Mammary epithelial cell (primary cell): ENCODE measurements around the gene LRMDA.

Experiments used
- EZH2 ChIP-seq: IDR thresholded peaks from 2 replicates; pipeline ENCODE4 v1.6.1; 2012; ENCODE audit warnings: low read length, inconsistent platforms, borderline replicate concordance
- TF ChIP-seq, protein P1 (sequence below), 2 donors: IDR thresholded peaks in 1 of 2; conservative IDR thresholded peaks in 1 of 2; 2 replicates each; pipeline ENCODE4 v1.5.1; 2011 to 2012; ENCODE audit warnings: inconsistent platforms in 2 of 2, low read length in 2 of 2, mild to moderate bottlenecking in 2 of 2, control low read depth in 1 of 2, low read depth in 1 of 2; ENCODE audit not compliant: insufficient read depth in 1 of 2; ENCODE audit errors: extremely low read depth in 1 of 2

DNA sequence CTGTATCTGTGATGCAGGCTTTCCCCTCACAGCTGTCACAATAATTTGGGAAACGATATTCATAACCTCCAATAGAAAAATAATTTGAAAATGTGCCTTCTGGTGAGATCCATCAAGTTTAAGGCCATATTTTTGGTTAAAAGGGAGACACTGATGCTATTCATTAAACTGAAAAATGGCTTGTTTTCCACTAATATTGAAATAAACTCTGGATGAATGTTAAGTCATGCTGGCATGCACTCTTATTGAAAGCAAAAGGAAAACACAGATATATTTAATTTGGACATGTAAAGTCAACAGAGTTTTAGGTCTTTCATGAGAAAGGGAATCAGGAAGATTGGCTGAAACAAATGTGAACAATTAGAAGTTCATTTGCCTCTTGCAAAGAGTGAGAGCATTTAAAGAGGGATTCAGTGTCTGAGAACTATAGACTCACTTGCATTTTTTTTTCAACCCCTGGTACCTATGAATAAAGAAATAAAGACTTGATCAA is 879.2 kb downstream of the LRMDA start:
- TF ChIP-seq, protein P1, sequence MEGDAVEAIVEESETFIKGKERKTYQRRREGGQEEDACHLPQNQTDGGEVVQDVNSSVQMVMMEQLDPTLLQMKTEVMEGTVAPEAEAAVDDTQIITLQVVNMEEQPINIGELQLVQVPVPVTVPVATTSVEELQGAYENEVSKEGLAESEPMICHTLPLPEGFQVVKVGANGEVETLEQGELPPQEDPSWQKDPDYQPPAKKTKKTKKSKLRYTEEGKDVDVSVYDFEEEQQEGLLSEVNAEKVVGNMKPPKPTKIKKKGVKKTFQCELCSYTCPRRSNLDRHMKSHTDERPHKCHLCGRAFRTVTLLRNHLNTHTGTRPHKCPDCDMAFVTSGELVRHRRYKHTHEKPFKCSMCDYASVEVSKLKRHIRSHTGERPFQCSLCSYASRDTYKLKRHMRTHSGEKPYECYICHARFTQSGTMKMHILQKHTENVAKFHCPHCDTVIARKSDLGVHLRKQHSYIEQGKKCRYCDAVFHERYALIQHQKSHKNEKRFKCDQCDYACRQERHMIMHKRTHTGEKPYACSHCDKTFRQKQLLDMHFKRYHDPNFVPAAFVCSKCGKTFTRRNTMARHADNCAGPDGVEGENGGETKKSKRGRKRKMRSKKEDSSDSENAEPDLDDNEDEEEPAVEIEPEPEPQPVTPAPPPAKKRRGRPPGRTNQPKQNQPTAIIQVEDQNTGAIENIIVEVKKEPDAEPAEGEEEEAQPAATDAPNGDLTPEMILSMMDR (conservative IDR thresholded peaks at IDR 0.05 in 1 of 2, IDR thresholded peaks at IDR 0.05 in 1 of 2; ENCODE audit: extremely low read depth in 1 of 2, insufficient read depth in 1 of 2, low read depth in 1 of 2, low read length in 2 of 2): no peak
- no peak for TF ChIP-seq EZH2
